ENCODE results near the gene PVRIG. TPM values are rescaled to one million over a fixed set of nuclear protein-coding genes. Genes with fewer than 3 reads are reported as not detected.
"Not testable (repeated sequence)": the region's sequence is repeated elsewhere in the genome, so short reads cannot be mapped to it uniquely, and the experiment has no call there.

The PVRIG gene
- total and polyA plus RNA-seq, 2 of the 4 experiments (the other 2 are of a cell fraction) = not detected

DNA sequence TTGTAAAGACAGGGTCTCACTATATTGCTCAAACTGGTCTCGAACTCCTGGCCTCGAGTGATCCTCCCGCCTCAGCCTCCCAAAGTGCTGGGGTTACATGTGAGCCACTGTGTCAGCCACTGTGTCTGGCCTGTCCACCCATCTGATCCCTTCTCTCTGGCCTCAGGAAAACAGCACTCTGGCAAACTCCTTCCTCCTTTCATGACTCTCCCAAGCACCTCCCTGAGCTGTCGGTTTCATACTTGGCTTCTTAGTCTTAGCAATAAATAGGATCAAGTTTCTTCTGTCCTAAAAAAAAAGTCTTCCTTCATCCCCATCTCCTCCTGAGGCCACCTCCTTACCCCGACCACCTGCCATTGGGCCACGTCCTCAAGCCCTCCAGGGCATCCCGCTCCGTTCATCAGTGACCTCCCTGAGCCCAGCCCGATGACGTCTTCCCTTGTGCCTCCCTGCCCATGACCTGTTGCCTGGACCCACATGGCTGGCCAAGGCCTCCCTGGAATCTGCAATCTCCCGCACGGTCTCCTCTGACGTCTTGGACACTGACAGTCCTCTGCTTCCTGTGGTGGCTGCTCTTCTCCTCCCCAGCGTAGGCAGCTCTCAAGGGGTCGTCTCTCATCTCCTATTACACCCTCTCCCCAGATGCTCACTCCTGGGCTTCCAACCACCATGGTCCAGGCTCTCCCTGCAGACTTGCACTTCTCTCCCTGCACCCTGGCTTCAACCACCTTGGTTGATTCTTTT is 26.5 kb downstream of the PVRIG start:
- in situ Hi-C loops (cut with MboI; ENCODE audit: low sequenced_read_pairs); H3K4me1 ChIP-seq (ENCODE audit: control insufficient read depth, insufficient read depth, low read length); H3K79me1 ChIP-seq (ENCODE audit: low read depth in 1 of 2, low read length in 2 of 2); H4K5ac ChIP-seq (ENCODE audit: low read depth, low read length); intact Hi-C loops (cut with micrococcal nuclease); H2BK15ac ChIP-seq (ENCODE audit: low read depth, low read length); H2BK120ac ChIP-seq (ENCODE audit: low read depth, low read length); H3K27ac ChIP-seq (ENCODE audit: insufficient read depth, low read length); H3K4ac ChIP-seq (ENCODE audit: low read depth, low read length); H2AFZ ChIP-seq (replicated peaks; ENCODE audit: low read length, poor library complexity); BruUV-seq (replicated peaks); H3K36me3 ChIP-seq (ENCODE audit: control insufficient read depth, insufficient read depth, low read length); H3K18ac ChIP-seq (ENCODE audit: low read depth, low read length); H3K9me1 ChIP-seq (ENCODE audit: insufficient read depth, low read length); dilution Hi-C loops (cut with HindIII; ENCODE audit: low sequenced_read_pairs, unreplicated experiment); H2BK20ac ChIP-seq (ENCODE audit: low read depth, low read length); H3K9ac ChIP-seq (ENCODE audit: low read depth, low read length); H3K9me3 ChIP-seq (ENCODE audit: control insufficient read depth, insufficient read depth, low read length); H4K8ac ChIP-seq (ENCODE audit: low read depth in 2 of 2, low read length in 2 of 2); H2BK5ac ChIP-seq (ENCODE audit: low read depth, low read length, poor library complexity, severe bottlenecking); H3K27me3 ChIP-seq (ENCODE audit: control insufficient read depth, insufficient read depth, low read length); POLR2A ChIA-PET (ENCODE audit: unreplicated experiment); H3K4me2 ChIP-seq (ENCODE audit: low read depth, low read length); H4K91ac ChIP-seq (ENCODE audit: insufficient read depth, low read depth, low read length); H3K4me3 ChIP-seq (ENCODE audit: insufficient read depth, low read depth, low read length); H2AK9ac ChIP-seq (replicated peaks; ENCODE audit: low read depth, low read length, poor library complexity); H3K23ac ChIP-seq (ENCODE audit: low read depth, low read length); H3K56ac ChIP-seq (ENCODE audit: extremely low read depth, insufficient read depth, low read length): not testable (repeated sequence)
- Histone ChIP-seq H3K14ac (replicated peaks; ENCODE audit: low read depth, low read length) (peak overlapping the region; percentile 22; the same call in 1 of the 2 replicates), H2AK5ac (ENCODE audit: low read depth, low read length) (peak overlapping the region; percentile 33; the same call in 1 of the 2 replicates), H4K20me1 (ENCODE audit: insufficient read depth, low read length) (peaks cover 18% of the 10 kb centered on the region)
- ATAC-seq (ENCODE audit: low read depth) (peak; percentile 28), DNase-seq (peak; percentile 11)
- 90% methylated on average over 4 of the region's 15 CpGs; no CpG with 5 or more reads in 1 of the 2 experiments for WGBS, 2 experiments (ENCODE audit: extremely low coverage in 2 of 2, insufficient read length in 1 of 2)
- CTCF ChIA-PET = interaction anchor here (1.2 kb wide), 1 partner anchor 9 kb away, joined by 5 read pairs; no protein-coding TSS in a partner anchor

DNA sequence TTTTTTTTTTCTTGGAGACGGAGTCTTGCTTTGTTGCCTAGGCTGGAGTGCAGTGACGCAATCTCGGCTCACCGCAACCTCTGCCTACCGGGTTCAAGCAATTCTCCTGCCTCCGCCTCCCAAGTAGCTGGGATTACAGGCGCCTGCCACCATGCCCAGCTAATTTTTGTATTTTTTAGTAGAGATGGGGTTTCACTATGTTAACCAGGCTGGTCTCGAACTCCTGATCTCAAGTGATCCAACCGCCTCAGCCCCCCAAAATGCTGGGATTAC is 27.1 kb downstream of the PVRIG start:
- POLR2A ChIA-PET (ENCODE audit: unreplicated experiment); H4K8ac ChIP-seq (ENCODE audit: low read depth in 2 of 2, low read length in 2 of 2); DNase-seq; H3K79me1 ChIP-seq (ENCODE audit: low read depth in 1 of 2, low read length in 2 of 2); H3K9ac ChIP-seq (ENCODE audit: low read depth, low read length); H3K56ac ChIP-seq (ENCODE audit: extremely low read depth, insufficient read depth, low read length); dilution Hi-C loops (cut with HindIII; ENCODE audit: low sequenced_read_pairs, unreplicated experiment); in situ Hi-C loops (cut with MboI; ENCODE audit: low sequenced_read_pairs); H3K27me3 ChIP-seq (ENCODE audit: control insufficient read depth, insufficient read depth, low read length); H3K23ac ChIP-seq (ENCODE audit: low read depth, low read length); H4K5ac ChIP-seq (ENCODE audit: low read depth, low read length); H2BK5ac ChIP-seq (ENCODE audit: low read depth, low read length, poor library complexity, severe bottlenecking); H3K9me3 ChIP-seq (ENCODE audit: control insufficient read depth, insufficient read depth, low read length); H2BK20ac ChIP-seq (ENCODE audit: low read depth, low read length); H3K36me3 ChIP-seq (ENCODE audit: control insufficient read depth, insufficient read depth, low read length); H4K91ac ChIP-seq (ENCODE audit: insufficient read depth, low read depth, low read length); H3K9me1 ChIP-seq (ENCODE audit: insufficient read depth, low read length); H3K4me3 ChIP-seq (ENCODE audit: insufficient read depth, low read depth, low read length); BruUV-seq (replicated peaks); CTCF ChIA-PET; intact Hi-C loops (cut with micrococcal nuclease); H2BK120ac ChIP-seq (ENCODE audit: low read depth, low read length); H2BK15ac ChIP-seq (ENCODE audit: low read depth, low read length); H3K18ac ChIP-seq (ENCODE audit: low read depth, low read length); H3K14ac ChIP-seq (replicated peaks; ENCODE audit: low read depth, low read length); ATAC-seq (ENCODE audit: low read depth); H2AK5ac ChIP-seq (ENCODE audit: low read depth, low read length); H3K4me2 ChIP-seq (ENCODE audit: low read depth, low read length); H3K4ac ChIP-seq (ENCODE audit: low read depth, low read length); H2AK9ac ChIP-seq (replicated peaks; ENCODE audit: low read depth, low read length, poor library complexity); H3K4me1 ChIP-seq (ENCODE audit: control insufficient read depth, insufficient read depth, low read length); H2AFZ ChIP-seq (replicated peaks; ENCODE audit: low read length, poor library complexity); H3K27ac ChIP-seq (ENCODE audit: insufficient read depth, low read length): not testable (repeated sequence)
- WGBS, 2 experiments (ENCODE audit: extremely low coverage in 2 of 2, insufficient read length in 1 of 2) = no CpG with 5 or more reads among the region's 9 CpGs
- H4K20me1 ChIP-seq (ENCODE audit: insufficient read depth, low read length) = peaks cover 18% of the 10 kb centered on the region

Measured in IMR-90 (cell line).